ENCODE data around the gene ARMCX1. TPM values are rescaled to one million over a fixed set of nuclear protein-coding genes. Genes with fewer than 3 reads are reported as not detected.
A peak's percentile ranks its signal among the peaks of the same experiment; 100 is the strongest.
"Not testable (repeated sequence)": the region's sequence is repeated elsewhere in the genome, so short reads cannot be mapped to it uniquely, and the experiment has no call there.

The ARMCX1 gene
- total RNA-seq (11.0 TPM), polyA plus RNA-seq (11.7 TPM)
- long read RNA-seq, donor 1: 0 reads
- long read RNA-seq, donor 2, transcript ARMCX1-201 (4 exons, 2,141 nt): major isoform, 6 of 13 reads
- long read RNA-seq, donor 2, partial matches to known transcripts: 7 of 13 reads
- long read RNA-seq, donor 2, other reads (novel, unspliced or antisense): 0 of 13 reads
- long read RNA-seq, donor 3, transcript ARMCX1-201 (4 exons, 2,141 nt): major isoform, 6 of 29 reads
- long read RNA-seq, donor 3, partial matches to known transcripts: 5 of 29 reads
- long read RNA-seq, donor 3, other reads (novel, unspliced or antisense): 18 of 29 reads
- long read RNA-seq, donor 4, partial matches to known transcripts: 0 of 1 reads
- long read RNA-seq, donor 4, other reads (novel, unspliced or antisense): 0 of 1 reads
- long read RNA-seq, donor 5, partial matches to known transcripts: 34 of 64 reads
- long read RNA-seq, donor 5, other reads (novel, unspliced or antisense): 26 of 64 reads
- long read RNA-seq, donor 6, partial matches to known transcripts: 0 of 3 reads
- long read RNA-seq, donor 6, other reads (novel, unspliced or antisense): 0 of 3 reads
- long read RNA-seq, donor 7, partial matches to known transcripts: 0 of 4 reads
- long read RNA-seq, donor 7, other reads (novel, unspliced or antisense): 0 of 4 reads
- long read RNA-seq, donor 8, partial matches to known transcripts: 0 of 1 reads
- long read RNA-seq, donor 8, other reads (novel, unspliced or antisense): 0 of 1 reads
- long read RNA-seq, donor 9, partial matches to known transcripts: 0 of 1 reads
- long read RNA-seq, donor 9, other reads (novel, unspliced or antisense): 0 of 1 reads
- long read RNA-seq, donor 10, partial matches to known transcripts: 0 of 3 reads
- long read RNA-seq, donor 10, other reads (novel, unspliced or antisense): 0 of 3 reads

DNA sequence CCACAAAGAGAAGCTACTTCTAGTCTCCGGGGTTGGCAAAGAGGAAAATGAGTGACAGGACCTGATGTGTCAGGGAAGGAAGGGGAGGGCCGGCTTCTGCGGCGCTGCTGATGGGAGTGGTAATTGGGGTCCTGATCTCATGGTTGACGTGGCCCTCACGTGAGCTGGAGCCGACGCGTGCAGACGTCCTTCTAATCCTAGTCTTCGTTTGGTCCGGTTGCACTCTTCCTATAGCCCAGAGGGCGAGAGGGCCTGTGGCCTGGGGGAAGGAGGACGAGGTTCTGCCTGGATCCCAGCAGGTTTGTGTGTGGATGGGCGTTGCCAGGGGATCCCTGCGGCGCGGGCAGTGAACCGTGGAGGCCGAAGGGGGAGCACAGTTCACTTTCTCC, at the start of gene ARMCX1:
Gene ARMCX1, plus strand, starts transcription at position 186 of the 389 bp plus-strand sequence. CDS start 2,384 bp downstream, outside the sequence.
- peak in 3 of 9 donors; percentile 15 to 47 (median 22) for DNase-seq (ENCODE audit: low read depth in 6 of 9, low spot score in 9 of 9)
- WGBS: 2% methylated on average over 20 of the region's 20 CpGs
- H3K4me1 ChIP-seq (ENCODE audit: control insufficient read depth in 2 of 2, insufficient read depth in 2 of 2, low read length in 2 of 2): no peaks in the 10 kb centered on the region
- peaks cover 0 to 2% of the 10 kb centered on the region in 2 donors for H3K27me3 ChIP-seq (ENCODE audit: control insufficient read depth in 2 of 2, insufficient read depth in 1 of 2, low read length in 1 of 2)
- peak within 1 kb of the TSS in 1 of 2 donors; percentile 52 for H3K27ac ChIP-seq (ENCODE audit: low read depth in 1 of 2, low read length in 1 of 2)
- no peaks in the 10 kb centered on the region for H3K9me3 ChIP-seq (ENCODE audit: control insufficient read depth in 2 of 2, insufficient read depth in 1 of 2, low read length in 1 of 2)
- H3K4me3 ChIP-seq (ENCODE audit: low read length in 2 of 2): peak within 1 kb of the TSS; percentile 41 to 58
- H3K36me3 ChIP-seq (ENCODE audit: control insufficient read depth in 2 of 2, insufficient read depth in 2 of 2, low read length in 1 of 2): no peaks in the 10 kb centered on the region

- DNase-seq (ENCODE audit: low read depth in 6 of 9, low spot score in 9 of 9): not testable (repeated sequence)
- 100% methylated on average over 1 of the region's 1 CpG for WGBS
Measured at GRCh38 chrX:101502929-101503328, 47.4 kb upstream of the ARMCX1 start.

GRCh38 chrX:101507372-101507771, 43.0 kb upstream of the ARMCX1 start:
- no peaks in the 10 kb centered on the region for H3K9me3 ChIP-seq (ENCODE audit: control insufficient read depth in 2 of 2, insufficient read depth in 1 of 2, low read length in 1 of 2)
- DNase-seq (ENCODE audit: low read depth in 6 of 9, low spot score in 9 of 9): no peak
- no peaks in the 10 kb centered on the region for H3K27me3 ChIP-seq (ENCODE audit: control insufficient read depth in 2 of 2, insufficient read depth in 1 of 2, low read length in 1 of 2)
- H3K4me1 ChIP-seq (ENCODE audit: control insufficient read depth in 2 of 2, insufficient read depth in 2 of 2, low read length in 2 of 2): no peaks in the 10 kb centered on the region
- H3K27ac ChIP-seq (ENCODE audit: low read depth in 1 of 2, low read length in 1 of 2): no peak overlapping the region
- H3K36me3 ChIP-seq (ENCODE audit: control insufficient read depth in 2 of 2, insufficient read depth in 2 of 2, low read length in 1 of 2): no peaks in the 10 kb centered on the region
- no peak overlapping the region for H3K4me3 ChIP-seq (ENCODE audit: low read length in 2 of 2)

More at GRCh38 chrX:101502929-101503328, 47.4 kb upstream of the ARMCX1 start:
- not testable (repeated sequence) for H3K4me3 ChIP-seq (ENCODE audit: low read length in 2 of 2); H3K36me3 ChIP-seq (ENCODE audit: control insufficient read depth in 2 of 2, insufficient read depth in 2 of 2, low read length in 1 of 2); H3K9me3 ChIP-seq (ENCODE audit: control insufficient read depth in 2 of 2, insufficient read depth in 1 of 2, low read length in 1 of 2); H3K27ac ChIP-seq (ENCODE audit: low read depth in 1 of 2, low read length in 1 of 2); H3K27me3 ChIP-seq (ENCODE audit: control insufficient read depth in 2 of 2, insufficient read depth in 1 of 2, low read length in 1 of 2); H3K4me1 ChIP-seq (ENCODE audit: control insufficient read depth in 2 of 2, insufficient read depth in 2 of 2, low read length in 2 of 2)

DNA sequence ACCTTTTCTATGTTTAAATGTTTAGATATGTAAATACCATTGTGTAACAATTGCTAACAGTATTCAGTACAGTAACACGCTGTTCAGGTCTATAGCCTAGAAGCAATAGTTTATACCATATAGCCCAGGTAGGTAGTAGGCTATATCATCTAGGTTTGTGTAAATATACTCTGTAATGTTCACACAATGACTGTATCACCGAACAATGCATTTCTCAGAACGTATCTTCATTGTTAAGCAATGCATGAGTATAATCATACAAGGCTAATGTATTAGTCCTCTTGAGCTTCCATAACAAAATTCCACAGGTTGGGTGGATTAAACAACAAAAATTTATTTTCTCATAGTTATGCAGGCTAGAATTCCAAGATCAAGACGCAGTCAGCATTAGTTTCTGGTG, 42.4 kb upstream of the ARMCX1 start:
- Histone ChIP-seq H3K4me1 (ENCODE audit: control insufficient read depth in 2 of 2, insufficient read depth in 2 of 2, low read length in 2 of 2) (no peaks in the 10 kb centered on the region), H3K27me3 (ENCODE audit: control insufficient read depth in 2 of 2, insufficient read depth in 1 of 2, low read length in 1 of 2) (no peaks in the 10 kb centered on the region), H3K9me3 (ENCODE audit: control insufficient read depth in 2 of 2, insufficient read depth in 1 of 2, low read length in 1 of 2) (no peaks in the 10 kb centered on the region), H3K27ac (ENCODE audit: low read depth in 1 of 2, low read length in 1 of 2) (no peak overlapping the region), H3K4me3 (ENCODE audit: low read length in 2 of 2) (no peak overlapping the region), H3K36me3 (ENCODE audit: control insufficient read depth in 2 of 2, insufficient read depth in 2 of 2, low read length in 1 of 2) (no peaks in the 10 kb centered on the region)
- 97% methylated on average over 4 of the region's 4 CpGs for WGBS
- no peak for DNase-seq (ENCODE audit: low read depth in 6 of 9, low spot score in 9 of 9)

GRCh38 chrX:101530944-101531343, 19.4 kb upstream of the ARMCX1 start:
- H3K9me3 ChIP-seq (ENCODE audit: control insufficient read depth in 2 of 2, insufficient read depth in 1 of 2, low read length in 1 of 2): no peaks in the 10 kb centered on the region
- no peak overlapping the region for H3K27ac ChIP-seq (ENCODE audit: low read depth in 1 of 2, low read length in 1 of 2)
- no peak overlapping the region for H3K4me3 ChIP-seq (ENCODE audit: low read length in 2 of 2)
- no peaks in the 10 kb centered on the region for H3K36me3 ChIP-seq (ENCODE audit: control insufficient read depth in 2 of 2, insufficient read depth in 2 of 2, low read length in 1 of 2)
- no peak for DNase-seq (ENCODE audit: low read depth in 6 of 9, low spot score in 9 of 9)
- no peaks in the 10 kb centered on the region for H3K4me1 ChIP-seq (ENCODE audit: control insufficient read depth in 2 of 2, insufficient read depth in 2 of 2, low read length in 2 of 2)
- 86% methylated on average over 2 of the region's 2 CpGs for WGBS
- H3K27me3 ChIP-seq (ENCODE audit: control insufficient read depth in 2 of 2, insufficient read depth in 1 of 2, low read length in 1 of 2): no peaks in the 10 kb centered on the region

DNA sequence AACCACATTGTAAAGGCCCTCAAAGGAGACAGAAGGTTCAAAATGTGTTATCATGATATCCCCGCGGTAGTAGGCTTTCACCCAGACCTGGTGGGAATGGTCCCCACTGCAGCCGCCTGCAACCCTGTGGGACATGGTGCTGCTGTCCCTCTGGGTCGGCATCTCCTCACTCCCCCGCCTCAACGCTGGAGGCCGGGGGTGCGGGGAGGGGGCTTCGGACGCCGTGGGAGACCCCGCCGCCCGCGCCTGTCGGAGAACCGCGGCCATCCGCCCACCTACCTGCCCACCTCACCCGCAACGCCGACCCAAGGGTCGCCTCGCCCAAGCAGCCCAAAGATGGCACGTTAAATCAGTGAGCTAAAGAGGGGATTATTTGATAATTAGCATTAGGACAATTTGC, 11.2 kb upstream of the ARMCX1 start:
- WGBS: 97% methylated on average over 25 of the region's 25 CpGs
- peaks cover 0 to 5% of the 10 kb centered on the region in 2 donors for H3K9me3 ChIP-seq (ENCODE audit: control insufficient read depth in 2 of 2, insufficient read depth in 1 of 2, low read length in 1 of 2)
- no peaks in the 10 kb centered on the region for H3K27me3 ChIP-seq (ENCODE audit: control insufficient read depth in 2 of 2, insufficient read depth in 1 of 2, low read length in 1 of 2)
- DNase-seq (ENCODE audit: low read depth in 6 of 9, low spot score in 9 of 9): no peak
- no peaks in the 10 kb centered on the region for H3K4me1 ChIP-seq (ENCODE audit: control insufficient read depth in 2 of 2, insufficient read depth in 2 of 2, low read length in 2 of 2)
- no peak overlapping the region for H3K27ac ChIP-seq (ENCODE audit: low read depth in 1 of 2, low read length in 1 of 2)
- H3K4me3 ChIP-seq (ENCODE audit: low read length in 2 of 2): no peak overlapping the region
- no peaks in the 10 kb centered on the region for H3K36me3 ChIP-seq (ENCODE audit: control insufficient read depth in 2 of 2, insufficient read depth in 2 of 2, low read length in 1 of 2)

DNA sequence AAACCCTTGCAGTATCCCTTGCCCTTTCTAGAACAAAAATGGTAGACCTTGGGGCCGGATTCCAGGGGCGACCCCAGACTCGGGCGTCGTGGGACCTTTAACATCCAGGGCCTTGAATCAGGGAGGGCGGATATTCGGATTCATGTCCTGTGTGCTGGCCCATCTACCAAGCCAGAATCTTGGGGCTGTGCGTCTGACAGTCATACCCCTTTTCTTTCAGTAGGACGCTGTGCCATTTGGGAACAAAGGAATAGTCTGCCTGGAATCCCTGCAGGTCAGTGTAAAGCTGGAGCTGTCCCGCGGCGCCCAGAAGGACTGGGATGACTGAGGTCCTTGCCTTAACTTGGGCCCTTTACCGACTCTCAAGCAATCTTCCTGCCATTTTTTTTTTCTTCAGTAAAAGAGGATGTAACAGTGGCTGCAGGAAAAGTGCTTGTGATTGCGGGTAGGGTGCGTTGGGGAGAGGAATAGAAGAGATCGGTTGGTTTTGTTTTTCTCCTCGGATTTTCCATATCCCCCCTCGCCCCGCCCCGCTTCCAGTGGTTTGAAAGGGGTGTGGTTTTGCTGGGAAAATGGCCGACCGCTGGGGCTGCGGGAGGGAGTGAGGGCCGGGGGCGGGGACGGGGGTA, 518 bp downstream of the ARMCX1 start:
- DNase-seq (ENCODE audit: low read depth in 6 of 9, low spot score in 9 of 9): peak in 1 of 9 donors; percentile 18
- Histone ChIP-seq H3K9me3 (ENCODE audit: control insufficient read depth in 2 of 2, insufficient read depth in 1 of 2, low read length in 1 of 2) (no peaks in the 10 kb centered on the region), H3K27ac (ENCODE audit: low read depth in 1 of 2, low read length in 1 of 2) (peak overlapping the region in 1 of 2 donors; percentile 52), H3K27me3 (ENCODE audit: control insufficient read depth in 2 of 2, insufficient read depth in 1 of 2, low read length in 1 of 2) (peaks cover 0 to 2% of the 10 kb centered on the region in 2 donors), H3K4me3 (ENCODE audit: low read length in 2 of 2) (peak overlapping the region; percentile 41 to 58), H3K36me3 (ENCODE audit: control insufficient read depth in 2 of 2, insufficient read depth in 2 of 2, low read length in 1 of 2) (no peaks in the 10 kb centered on the region), H3K4me1 (ENCODE audit: control insufficient read depth in 2 of 2, insufficient read depth in 2 of 2, low read length in 2 of 2) (no peaks in the 10 kb centered on the region)
- WGBS: under 1% methylated on average over 26 of the region's 26 CpGs

DNA sequence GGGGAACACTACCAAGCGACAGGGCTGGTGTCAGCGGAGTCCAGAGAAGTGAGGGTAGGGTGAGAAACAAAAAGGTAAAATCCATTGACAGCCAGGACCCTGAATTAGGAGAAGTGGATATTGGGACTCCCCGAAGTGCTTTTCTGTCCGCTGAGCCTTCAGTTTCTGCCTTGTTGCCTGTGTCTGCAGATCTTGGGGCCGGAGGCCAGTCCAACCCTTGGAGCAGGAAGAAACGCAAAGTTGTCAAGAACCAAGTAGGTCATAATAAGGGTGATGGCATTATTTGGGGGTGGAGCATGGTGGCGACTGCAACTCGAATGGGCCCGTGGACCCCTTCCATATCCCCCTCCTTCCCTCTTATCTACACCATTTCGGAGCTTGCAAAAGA, 1.0 kb downstream of the ARMCX1 start:
- Histone ChIP-seq H3K27me3 (ENCODE audit: control insufficient read depth in 2 of 2, insufficient read depth in 1 of 2, low read length in 1 of 2) (peaks cover 0 to 2% of the 10 kb centered on the region in 2 donors), H3K27ac (ENCODE audit: low read depth in 1 of 2, low read length in 1 of 2) (no peak overlapping the region), H3K4me3 (ENCODE audit: low read length in 2 of 2) (peak overlapping the region; percentile 41 to 58), H3K4me1 (ENCODE audit: control insufficient read depth in 2 of 2, insufficient read depth in 2 of 2, low read length in 2 of 2) (no peaks in the 10 kb centered on the region), H3K36me3 (ENCODE audit: control insufficient read depth in 2 of 2, insufficient read depth in 2 of 2, low read length in 1 of 2) (no peaks in the 10 kb centered on the region), H3K9me3 (ENCODE audit: control insufficient read depth in 2 of 2, insufficient read depth in 1 of 2, low read length in 1 of 2) (no peaks in the 10 kb centered on the region)
- peak in 1 of 9 donors; percentile 3 for DNase-seq (ENCODE audit: low read depth in 6 of 9, low spot score in 9 of 9)
- 57% methylated on average over 10 of the region's 10 CpGs for WGBS

All from thymus (tissue), 14 donors.